Measurements from ENCODE around the gene ANKRD34A. TPM values are rescaled to one million over a fixed set of nuclear protein-coding genes. Genes with fewer than 3 reads are reported as not detected.
A peak's percentile ranks its signal among the peaks of the same experiment; 100 is the strongest.

ANKRD34A gene
- total RNA-seq, 2 experiments from 2014 or later: 2.0 to 2.2 TPM

DNA sequence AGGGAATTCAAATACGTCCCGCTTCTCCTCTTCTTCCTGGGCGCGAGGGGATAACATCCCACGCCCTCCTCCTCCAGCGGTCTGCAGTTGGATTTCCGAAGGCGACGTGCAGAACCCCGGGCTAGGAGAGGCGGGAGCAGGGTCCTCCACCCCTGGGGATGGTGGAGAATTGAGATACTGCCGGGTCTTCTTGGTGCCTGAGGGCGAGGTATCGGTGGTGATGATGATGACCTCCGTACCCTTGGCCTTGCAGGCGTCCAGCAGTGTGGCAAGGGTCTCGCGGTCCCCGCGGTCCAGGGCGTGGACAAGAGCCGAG lies 3.3 kb downstream of the ANKRD34A start:
- H3K27me3 Mint-ChIP-seq: peaks cover 4% of the 10 kb centered on the region
- peaks cover 70% of the 10 kb centered on the region for H3K4me1 Mint-ChIP-seq
- H3K27ac Mint-ChIP-seq: peak overlapping the region; percentile 73
- peak overlapping the region; percentile 86 for H3K4me3 Mint-ChIP-seq
- H3K9me3 Mint-ChIP-seq: no peaks in the 10 kb centered on the region
- no peak for DNase-seq
- ChIA-PET POLR2A (interaction anchor here (1.1 kb wide), 1 partner anchor 496 kb away, joined by 6 read pairs; no protein-coding TSS in a partner anchor), CTCF (interaction anchor here (1.4 kb wide), 1 partner anchor 46 kb away, joined by 4 read pairs; no protein-coding TSS in a partner anchor)
- H3K36me3 Mint-ChIP-seq (ENCODE audit: low read depth): no peaks in the 10 kb centered on the region

DNA sequence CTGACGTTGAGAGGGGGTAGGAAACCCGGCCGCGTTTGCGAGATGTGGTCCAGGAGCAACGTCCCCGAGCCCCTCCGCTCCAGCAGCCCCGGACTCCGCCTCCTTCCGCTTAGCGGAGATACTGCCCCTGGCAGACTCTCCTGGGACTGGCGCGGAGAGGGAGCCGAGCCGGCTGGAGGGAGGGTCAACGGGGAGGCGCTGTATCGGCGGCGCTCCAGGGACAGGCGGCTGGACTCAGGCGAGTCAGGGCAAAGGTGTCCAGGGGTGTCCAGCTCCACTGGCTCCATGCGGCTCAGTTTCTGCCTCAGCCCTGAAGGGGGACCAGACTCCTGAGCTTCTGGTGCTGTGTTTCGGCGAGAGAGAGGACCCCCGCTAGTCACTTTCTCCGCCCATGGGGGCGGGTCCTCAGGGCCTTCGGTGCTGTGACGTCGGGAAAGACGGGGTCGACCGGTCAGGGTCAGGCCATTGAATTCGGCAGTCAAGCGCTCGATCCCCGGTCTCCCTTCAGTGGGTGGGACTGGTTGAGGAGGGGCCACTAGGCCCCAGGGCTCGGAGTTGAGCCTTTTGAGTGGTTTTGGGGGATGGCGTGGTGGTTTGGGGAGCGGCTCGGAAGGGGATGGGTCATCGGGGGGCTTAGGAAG lies 3.8 kb downstream of the ANKRD34A start:
- ChIA-PET CTCF (no interaction called here), POLR2A (interaction anchor here (1.1 kb wide), 1 partner anchor 495 kb away, joined by 6 read pairs; no protein-coding TSS in a partner anchor)
- Mint-ChIP-seq H3K27me3 (peaks cover 4% of the 10 kb centered on the region), H3K27ac (peak overlapping the region; percentile 73), H3K36me3 (ENCODE audit: low read depth) (no peaks in the 10 kb centered on the region), H3K4me1 (peaks cover 75% of the 10 kb centered on the region), H3K9me3 (no peaks in the 10 kb centered on the region), H3K4me3 (peak overlapping the region; percentile 86)
- DNase-seq: peak; percentile 53

GRCh38 chr1:145959957-145960467 lies 4.4 kb downstream of the ANKRD34A start:
- ChIA-PET CTCF (no interaction called here), POLR2A (interaction anchor here (1.1 kb wide), 1 partner anchor 495 kb away, joined by 6 read pairs; no protein-coding TSS in a partner anchor)
- peaks cover 2% of the 10 kb centered on the region for H3K36me3 Mint-ChIP-seq (ENCODE audit: low read depth)
- peaks cover 77% of the 10 kb centered on the region for H3K4me1 Mint-ChIP-seq
- H3K27me3 Mint-ChIP-seq: peaks cover 4% of the 10 kb centered on the region
- no peak overlapping the region for H3K27ac Mint-ChIP-seq
- H3K4me3 Mint-ChIP-seq: peak overlapping the region; percentile 14
- DNase-seq: no peak
- no peaks in the 10 kb centered on the region for H3K9me3 Mint-ChIP-seq

DNA sequence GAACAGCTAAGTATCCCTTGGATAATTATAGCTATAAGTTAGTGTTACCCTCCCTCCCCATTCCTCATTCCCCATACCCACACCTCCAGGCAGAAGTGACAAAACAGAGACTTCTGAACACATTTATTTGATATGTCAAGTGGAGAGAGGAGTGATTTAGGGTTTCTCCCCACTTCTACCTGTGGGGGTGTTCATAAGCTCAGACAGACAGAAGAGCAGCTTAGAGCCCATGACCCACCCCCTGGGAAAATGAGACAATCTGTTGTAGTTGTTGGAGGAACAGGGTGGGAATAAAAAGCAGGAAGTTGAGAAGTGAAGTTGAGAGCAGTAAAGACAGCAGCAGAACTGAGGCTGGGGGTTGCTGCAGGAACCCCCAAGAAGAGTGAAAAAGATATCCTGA lies 5.0 kb downstream of the ANKRD34A start:
- no peaks in the 10 kb centered on the region for H3K9me3 Mint-ChIP-seq
- H3K36me3 Mint-ChIP-seq (ENCODE audit: low read depth): peaks cover 2% of the 10 kb centered on the region
- no peak overlapping the region for H3K4me3 Mint-ChIP-seq
- H3K27ac Mint-ChIP-seq: no peak overlapping the region
- CTCF ChIA-PET: interaction anchor here (1.1 to 2.2 kb wide), 4 partner anchors 18 to 57 kb away, joined by 3 to 7 read pairs (median 4); no protein-coding TSS in a partner anchor
- DNase-seq: no peak
- peaks cover 4% of the 10 kb centered on the region for H3K27me3 Mint-ChIP-seq
- H3K4me1 Mint-ChIP-seq: peaks cover 82% of the 10 kb centered on the region
- POLR2A ChIA-PET: interaction anchor here (1.4 kb wide), 1 partner anchor 20 kb away, joined by 3 read pairs; no protein-coding TSS in a partner anchor

GRCh38 chr1:145958734-145959133 lies 5.6 kb downstream of the ANKRD34A start:
- Mint-ChIP-seq H3K36me3 (ENCODE audit: low read depth) (peaks cover 2% of the 10 kb centered on the region), H3K27ac (no peak overlapping the region), H3K4me3 (no peak overlapping the region), H3K4me1 (peaks cover 82% of the 10 kb centered on the region), H3K9me3 (no peaks in the 10 kb centered on the region), H3K27me3 (peaks cover 4% of the 10 kb centered on the region)
- no peak for DNase-seq
- POLR2A ChIA-PET: interaction anchor here (1.3 to 1.4 kb wide), 2 partner anchors 21 to 31 kb away, joined by 3 to 7 read pairs; partner anchors contain the start of gene RBM8A
- CTCF ChIA-PET: interaction anchor here (0.8 to 2.2 kb wide), 8 partner anchors 8 to 57 kb away, joined by 3 to 7 read pairs (median 3); partner anchors contain the start of gene PEX11B

DNA sequence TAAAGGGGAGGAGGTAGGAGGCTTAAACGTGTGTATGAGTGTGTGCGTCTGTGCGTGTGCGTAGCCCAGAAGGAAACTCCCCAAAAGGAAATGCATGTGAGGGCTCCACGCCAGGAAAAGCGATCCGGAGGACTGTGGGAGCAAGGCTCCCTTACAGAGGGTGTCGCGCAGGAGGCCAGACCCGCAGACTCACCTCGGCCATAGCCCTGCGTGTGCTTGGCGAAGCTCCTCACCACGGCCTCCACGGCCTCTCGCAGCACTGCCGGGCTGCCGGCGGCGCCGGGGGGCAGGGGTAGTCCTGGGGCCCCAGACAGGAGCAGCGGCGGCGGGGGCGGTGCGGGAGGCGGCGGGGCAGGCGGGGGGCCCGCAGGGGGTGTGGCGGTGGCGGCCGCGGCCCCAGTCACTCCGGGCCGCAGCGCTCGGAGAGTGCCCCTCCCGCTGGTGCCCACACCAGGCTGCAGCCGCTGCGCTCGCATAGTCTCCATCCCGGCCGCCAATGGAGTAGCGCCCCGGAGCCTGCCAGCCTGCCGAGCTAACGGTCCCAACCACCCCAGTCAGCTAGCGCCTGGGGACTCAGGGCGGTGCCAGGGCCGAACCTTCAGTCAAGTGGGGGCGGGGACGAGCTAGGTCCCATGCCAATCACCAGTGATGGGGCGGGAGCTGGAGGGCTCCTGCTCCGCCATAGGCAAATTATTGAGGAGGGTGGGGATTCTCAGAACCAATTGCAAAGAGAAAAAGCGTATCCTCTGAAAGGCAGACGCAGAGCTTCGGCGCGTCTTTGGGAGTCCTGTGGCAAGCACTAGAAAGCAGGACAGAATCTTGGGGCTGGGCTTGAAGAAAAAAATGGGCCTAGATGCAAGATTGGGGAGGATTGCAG lies 6.7 kb downstream of the ANKRD34A start, which contains the start of gene LIX1L:
LIX1L (minus strand) TSS at position 575 of the 877 bp plus-strand sequence; CDS start at position 485, 90 bp downstream.
- Mint-ChIP-seq H3K4me3 (peak within 1 kb of the TSS; percentile 79), H3K27me3 (peaks cover 4% of the 10 kb centered on the region), H3K36me3 (ENCODE audit: low read depth) (peaks cover 7% of the 10 kb centered on the region), H3K4me1 (peaks cover 78% of the 10 kb centered on the region), H3K9me3 (no peaks in the 10 kb centered on the region), H3K27ac (peak within 1 kb of the TSS; percentile 90)
- ChIA-PET CTCF (interaction anchor here (0.6 to 2.2 kb wide), 16 partner anchors 8 to 111 kb away, joined by 3 to 7 read pairs (median 3); partner anchors contain the start of genes ANKRD35 and PEX11B), POLR2A (interaction anchor here (0.5 to 1.4 kb wide), 5 partner anchors 22 to 79 kb away, joined by 3 to 7 read pairs (median 3); partner anchors contain the start of genes PEX11B and RBM8A)
- DNase-seq: peak; percentile 97

GRCh38 chr1:145956781-145957442 lies 7.5 kb downstream of the ANKRD34A start:
- peak overlapping the region; percentile 79 for H3K4me3 Mint-ChIP-seq
- peaks cover 77% of the 10 kb centered on the region for H3K4me1 Mint-ChIP-seq
- no peaks in the 10 kb centered on the region for H3K9me3 Mint-ChIP-seq
- no peak for DNase-seq
- peaks cover 9% of the 10 kb centered on the region for H3K36me3 Mint-ChIP-seq (ENCODE audit: low read depth)
- peak overlapping the region; percentile 90 for H3K27ac Mint-ChIP-seq
- POLR2A ChIA-PET: no interaction called here
- peaks cover 4% of the 10 kb centered on the region for H3K27me3 Mint-ChIP-seq
- CTCF ChIA-PET: interaction anchor here (0.6 to 1.3 kb wide), 4 partner anchors 8 to 75 kb away, joined by 3 to 5 read pairs (median 4); no protein-coding TSS in a partner anchor

- Mint-ChIP-seq H3K27ac (peak overlapping the region; percentile 90), H3K9me3 (no peaks in the 10 kb centered on the region), H3K4me1 (peaks cover 77% of the 10 kb centered on the region), H3K36me3 (ENCODE audit: low read depth) (peaks cover 9% of the 10 kb centered on the region), H3K27me3 (peaks cover 4% of the 10 kb centered on the region), H3K4me3 (peak overlapping the region; percentile 79)
- CTCF ChIA-PET: no interaction called here
- POLR2A ChIA-PET: no interaction called here
- DNase-seq: no peak
Observed at GRCh38 chr1:145956361-145956760, 8.0 kb downstream of the ANKRD34A start.

GRCh38 chr1:145955436-145955835 lies 8.9 kb downstream of the ANKRD34A start:
- H3K27ac Mint-ChIP-seq: no peak overlapping the region
- peaks cover 4% of the 10 kb centered on the region for H3K27me3 Mint-ChIP-seq
- DNase-seq: no peak
- POLR2A ChIA-PET: interaction anchor here (0.5 kb wide), 1 partner anchor 17 kb away, joined by 3 read pairs; no protein-coding TSS in a partner anchor
- peaks cover 12% of the 10 kb centered on the region for H3K36me3 Mint-ChIP-seq (ENCODE audit: low read depth)
- H3K4me3 Mint-ChIP-seq: peak overlapping the region; percentile 11
- no peaks in the 10 kb centered on the region for H3K9me3 Mint-ChIP-seq
- CTCF ChIA-PET: interaction anchor here (1.0 kb wide), 1 partner anchor 11 kb away, joined by 5 read pairs; no protein-coding TSS in a partner anchor
- H3K4me1 Mint-ChIP-seq: peaks cover 80% of the 10 kb centered on the region

GRCh38 chr1:145953861-145954260 lies 10.5 kb downstream of the ANKRD34A start:
- Mint-ChIP-seq H3K4me3 (no peak overlapping the region), H3K27ac (no peak overlapping the region), H3K4me1 (peaks cover 75% of the 10 kb centered on the region), H3K9me3 (no peaks in the 10 kb centered on the region), H3K36me3 (ENCODE audit: low read depth) (peaks cover 18% of the 10 kb centered on the region), H3K27me3 (no peaks in the 10 kb centered on the region)
- ChIA-PET CTCF (interaction anchor here (0.6 to 1.9 kb wide), 4 partner anchors 12 to 44 kb away, joined by 3 to 8 read pairs (median 4); partner anchors contain the start of gene RBM8A), POLR2A (interaction anchor here (0.7 kb wide), 1 partner anchor 1952 kb away, joined by 4 read pairs; no protein-coding TSS in a partner anchor)
- no peak for DNase-seq

DNA sequence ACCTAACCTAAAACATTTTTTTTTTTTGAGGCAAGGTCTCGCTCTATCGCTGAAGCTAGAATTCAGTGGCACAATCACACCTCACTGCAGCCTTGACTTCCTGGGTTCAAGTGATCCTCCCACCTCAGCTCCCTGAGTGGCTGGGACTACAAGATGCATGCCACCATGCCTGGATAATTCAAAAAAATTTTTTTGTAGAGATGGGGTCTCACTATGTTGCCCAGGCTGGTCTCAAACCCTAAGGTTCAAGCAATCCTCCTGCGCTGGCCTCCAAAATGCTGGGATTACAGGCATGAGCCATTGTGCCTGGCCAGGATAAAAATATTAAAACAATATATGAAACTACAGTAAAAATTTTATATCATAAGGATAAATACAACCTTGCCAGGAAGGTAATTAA lies 11.5 kb downstream of the ANKRD34A start:
- Mint-ChIP-seq H3K9me3 (no peaks in the 10 kb centered on the region), H3K27me3 (no peaks in the 10 kb centered on the region), H3K36me3 (ENCODE audit: low read depth) (peaks cover 18% of the 10 kb centered on the region), H3K4me3 (no peak overlapping the region), H3K4me1 (peaks cover 66% of the 10 kb centered on the region), H3K27ac (no peak overlapping the region)
- CTCF ChIA-PET: no interaction called here
- DNase-seq: no peak
- POLR2A ChIA-PET: no interaction called here

GRCh38 chr1:145951526-145951925 lies 12.8 kb downstream of the ANKRD34A start:
- ChIA-PET CTCF (no interaction called here), POLR2A (no interaction called here)

More at GRCh38 chr1:145951526-145951925, 12.8 kb downstream of the ANKRD34A start:
- peaks cover 60% of the 10 kb centered on the region for H3K4me1 Mint-ChIP-seq
- H3K27me3 Mint-ChIP-seq: no peaks in the 10 kb centered on the region
- no peaks in the 10 kb centered on the region for H3K9me3 Mint-ChIP-seq
- H3K4me3 Mint-ChIP-seq: no peak overlapping the region
- DNase-seq: no peak
- H3K27ac Mint-ChIP-seq: no peak overlapping the region
- H3K36me3 Mint-ChIP-seq (ENCODE audit: low read depth): peaks cover 23% of the 10 kb centered on the region

Data from activated CD4-positive, alpha-beta T cell treated with anti-CD3 and anti-CD28 coated beads, Interleukin-2, amount 10 ng/mL, durations not matched to agents 7 days and 5 days (primary cell).